NT2/D1 (cell line): ENCODE data around the gene KRTAP4-11.
"Not testable (repeated sequence)": the region's sequence is repeated elsewhere in the genome, so short reads cannot be mapped to it uniquely, and the experiment has no call there.

ENCODE experiments used
- YY1 ChIP-seq: IDR thresholded peaks from 2 replicates; pipeline ENCODE4 v1.6.1; 2011; ENCODE audit not compliant: insufficient read length, insufficient read depth
- ZNF274 ChIP-seq: IDR thresholded peaks from 2 replicates; pipeline ENCODE4 v1.6.1; 2011; ENCODE audit warnings: mild to moderate bottlenecking, low read depth, low read length

DNA sequence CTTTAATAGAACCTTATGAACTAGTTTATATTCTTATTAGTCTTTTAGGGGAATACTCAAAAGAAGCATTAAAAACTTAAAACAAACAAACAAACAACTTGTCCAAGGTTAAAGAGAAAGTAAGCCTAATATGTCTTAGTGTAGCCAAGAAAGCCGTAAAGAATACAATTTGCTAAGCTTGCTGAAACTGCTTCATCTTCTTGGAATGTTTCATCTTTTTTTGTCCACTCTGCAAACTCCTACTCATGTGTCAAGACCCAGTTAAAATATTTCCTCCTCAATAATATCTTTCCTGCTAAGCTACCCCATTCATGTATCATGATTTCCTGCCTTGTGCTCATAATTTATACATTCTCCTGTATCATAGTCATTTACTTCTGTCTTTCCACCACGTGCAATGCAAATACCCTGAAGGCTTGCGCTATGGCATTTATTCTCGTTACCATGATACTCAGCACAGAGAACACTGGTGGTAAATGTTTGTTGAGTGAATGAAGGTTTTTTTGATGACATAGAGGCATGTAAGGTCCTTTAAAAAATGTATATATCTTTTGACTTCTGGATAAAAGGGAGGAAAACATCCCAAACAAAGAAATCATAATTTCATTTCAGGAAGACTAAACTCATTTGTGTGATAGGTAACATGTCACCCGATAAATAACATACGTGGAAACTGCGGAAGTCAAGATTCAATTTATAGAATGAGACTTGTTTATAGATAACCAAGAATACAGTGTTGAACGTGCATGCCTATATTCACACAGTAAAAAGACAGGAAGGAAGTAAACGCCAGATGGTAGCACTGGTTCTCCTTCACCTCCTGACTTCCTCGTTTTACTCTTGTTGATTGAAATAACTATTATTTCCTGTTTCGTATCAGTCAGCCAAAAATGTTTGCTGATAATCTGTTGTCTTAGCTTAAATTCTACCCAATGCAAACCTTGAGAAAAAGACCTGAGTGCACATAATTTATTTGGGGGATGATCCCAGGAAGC, 1.8 kb upstream of the KRTAP4-11 start:
- not testable (repeated sequence) for TF ChIP-seq YY1, ZNF274
